ENCODE results near the gene CMIP.
"Not testable (repeated sequence)": the region's sequence is repeated elsewhere in the genome, so short reads cannot be mapped to it uniquely, and the experiment has no call there.

CMIP gene

DNA sequence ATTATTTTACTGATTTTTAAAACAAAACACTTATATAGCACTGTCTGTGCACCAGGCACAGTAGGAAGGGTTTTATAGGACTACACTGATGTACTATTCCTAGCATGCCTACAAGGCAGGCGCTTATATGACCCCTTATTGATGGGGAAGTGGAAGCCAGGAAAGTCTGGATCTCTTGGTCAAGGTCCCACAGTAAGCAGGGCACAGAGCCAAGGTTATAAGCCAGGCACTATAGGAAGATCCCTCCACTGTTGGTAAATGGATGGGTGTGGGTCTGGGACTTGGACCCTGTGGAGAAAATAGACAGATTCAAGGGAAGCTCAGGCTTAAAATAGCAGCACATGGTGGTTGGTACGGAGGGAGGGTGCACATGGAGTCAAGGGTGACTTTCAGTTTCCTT lies 275.4 kb downstream of the CMIP start:
- DNase-seq (ENCODE audit: low read depth in 2 of 2) = no peak

DNA sequence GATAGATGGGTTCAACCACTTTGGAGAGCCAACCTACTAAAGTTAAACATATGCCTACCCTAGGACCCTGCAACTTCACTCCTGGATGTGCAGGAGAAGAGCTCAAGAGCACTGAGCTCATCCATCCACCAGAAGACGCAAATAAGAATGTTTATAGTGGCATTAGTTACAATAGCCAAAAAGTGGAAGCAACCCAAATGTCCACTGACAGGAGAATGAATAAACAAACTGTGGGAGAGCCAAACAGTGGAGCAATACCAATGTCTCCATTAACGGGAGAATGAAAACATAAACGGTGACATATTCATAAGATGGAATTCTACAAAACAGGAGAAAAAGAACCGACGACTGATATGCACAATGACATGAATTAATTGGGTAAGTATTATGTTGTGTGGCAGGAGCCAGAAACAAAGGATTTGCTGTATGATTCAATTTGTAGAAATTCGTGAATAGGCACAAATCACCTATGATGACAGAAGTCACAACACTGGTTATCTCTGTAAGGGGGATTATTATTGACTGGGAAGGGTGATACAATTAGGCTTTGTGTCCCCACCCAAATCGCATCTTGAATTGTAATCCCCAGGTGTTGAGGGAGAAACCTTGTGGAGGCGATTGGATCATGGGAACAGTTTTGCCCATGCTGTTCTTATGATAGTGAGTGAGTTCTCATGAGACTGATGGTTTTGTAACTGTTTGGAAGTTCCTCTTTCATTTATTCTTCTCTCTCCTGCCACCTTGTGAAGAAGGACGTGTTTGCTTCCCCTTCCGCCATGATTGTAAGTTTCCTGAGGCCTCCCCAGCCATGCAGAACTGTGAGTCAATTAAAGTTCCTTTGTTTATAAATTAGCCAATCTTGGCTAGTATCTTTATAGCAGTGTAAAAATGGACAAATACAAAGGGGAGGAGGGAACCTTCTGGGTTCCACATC lies 276.6 kb downstream of the CMIP start:
- DNase-seq (ENCODE audit: low read depth in 2 of 2) = no peak

DNA sequence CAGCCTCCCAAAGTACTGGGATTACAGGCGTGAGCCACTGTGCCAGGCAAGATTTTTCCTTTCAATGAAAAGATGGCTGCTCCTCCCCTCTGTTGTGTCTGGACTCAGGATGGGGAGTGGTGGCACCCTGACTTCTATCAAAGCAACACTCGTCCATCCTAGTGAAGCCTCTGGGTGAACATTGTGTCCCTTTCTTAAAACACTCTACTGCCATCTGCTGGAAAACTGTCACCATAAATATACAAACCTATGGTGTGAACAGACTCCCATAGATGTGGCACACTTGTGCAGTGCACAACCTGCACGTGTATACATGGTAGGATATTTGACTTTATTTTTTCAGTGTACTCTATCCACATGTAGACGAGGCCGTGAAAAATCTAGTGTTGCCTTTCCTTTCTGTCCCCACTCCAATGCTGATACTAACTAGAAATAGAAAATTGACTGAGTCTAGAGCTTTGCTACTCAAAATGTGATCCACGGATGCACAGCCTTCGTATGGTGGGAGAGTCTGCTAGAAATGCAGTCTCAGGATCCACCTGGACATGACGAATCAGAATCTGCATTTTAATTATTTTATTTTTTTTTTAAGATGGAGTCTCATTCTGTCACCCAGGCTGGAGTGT lies 278.6 kb downstream of the CMIP start:
- no peak for DNase-seq (ENCODE audit: low read depth in 2 of 2)

DNA sequence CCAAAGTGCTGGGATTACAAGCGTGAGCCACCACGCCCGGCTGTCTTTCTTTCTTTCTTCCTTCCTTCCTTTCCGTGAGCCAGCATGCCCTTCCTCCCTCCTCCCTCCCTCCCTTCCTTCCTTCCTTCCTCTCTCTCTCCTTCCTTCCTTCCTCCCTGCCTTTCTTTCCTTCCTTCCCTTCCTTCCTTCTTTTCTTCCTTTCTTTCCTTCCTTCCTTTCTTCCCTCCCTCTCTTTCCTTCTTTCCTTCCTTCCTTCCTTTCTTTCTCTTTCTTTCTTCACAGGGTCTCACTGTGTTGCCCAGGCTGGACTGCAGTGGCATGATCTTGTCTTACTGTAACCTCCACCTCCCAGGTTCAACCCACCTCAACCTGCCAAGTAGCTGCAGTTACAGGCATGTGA lies 283.8 kb downstream of the CMIP start:
- DNase-seq (ENCODE audit: low read depth in 2 of 2) = no peak

DNA sequence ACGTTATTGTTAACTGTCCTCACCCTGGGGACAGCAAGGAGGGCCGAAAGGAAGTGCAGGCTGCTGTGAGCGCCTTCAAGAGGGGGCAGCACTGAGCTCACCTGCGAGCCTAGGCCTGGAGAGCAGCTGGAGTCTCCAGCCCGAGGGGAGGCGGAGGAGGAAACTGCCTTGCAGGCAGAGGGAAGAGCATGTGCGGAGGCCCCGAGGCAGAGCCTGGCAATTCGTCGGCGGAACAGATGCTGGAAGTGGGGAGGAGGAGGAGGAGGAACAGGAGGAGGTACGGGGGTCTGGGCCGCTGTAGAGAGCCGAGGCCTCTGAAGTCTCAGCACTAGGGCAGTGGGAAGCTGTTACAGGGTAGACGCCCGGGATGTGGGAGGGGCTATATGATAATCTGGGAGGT lies 284.8 kb downstream of the CMIP start:
- DNase-seq (ENCODE audit: low read depth in 2 of 2) = no peak

GRCh38 chr16:81730090-81731051 lies 285.8 kb downstream of the CMIP start:
- DNase-seq (ENCODE audit: low read depth in 2 of 2) = peak; percentile 40 to 56

DNA sequence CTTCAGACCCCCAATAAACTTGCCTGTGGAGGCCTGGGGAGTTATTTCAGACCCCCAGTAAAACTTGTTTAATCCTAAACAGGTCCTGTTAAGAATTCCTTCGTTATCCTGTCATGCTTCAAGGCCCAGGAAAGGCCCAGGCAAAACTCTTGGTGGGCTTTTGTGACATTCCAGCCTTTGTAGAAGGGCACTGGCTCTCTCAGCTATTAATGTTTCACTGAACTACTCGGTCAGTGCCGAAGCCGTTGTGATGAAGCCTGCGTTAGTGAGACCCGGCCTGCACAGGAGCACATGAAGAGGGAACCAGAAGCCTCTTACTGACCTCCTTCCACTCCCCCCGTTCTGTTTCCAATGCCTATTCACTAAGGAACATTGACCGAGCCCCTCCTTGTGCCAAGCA lies 287.0 kb downstream of the CMIP start:
- no peak for DNase-seq (ENCODE audit: low read depth in 2 of 2)

- no peak for DNase-seq (ENCODE audit: low read depth in 2 of 2)
Measured at GRCh38 chr16:81732699-81733098, 288.1 kb downstream of the CMIP start.

- DNase-seq (ENCODE audit: low read depth in 2 of 2) = no peak
Measured at GRCh38 chr16:81733295-81733694, 288.7 kb downstream of the CMIP start.

- no peak for DNase-seq (ENCODE audit: low read depth in 2 of 2)
Measured at GRCh38 chr16:81734632-81735434, 290.2 kb downstream of the CMIP start.

DNA sequence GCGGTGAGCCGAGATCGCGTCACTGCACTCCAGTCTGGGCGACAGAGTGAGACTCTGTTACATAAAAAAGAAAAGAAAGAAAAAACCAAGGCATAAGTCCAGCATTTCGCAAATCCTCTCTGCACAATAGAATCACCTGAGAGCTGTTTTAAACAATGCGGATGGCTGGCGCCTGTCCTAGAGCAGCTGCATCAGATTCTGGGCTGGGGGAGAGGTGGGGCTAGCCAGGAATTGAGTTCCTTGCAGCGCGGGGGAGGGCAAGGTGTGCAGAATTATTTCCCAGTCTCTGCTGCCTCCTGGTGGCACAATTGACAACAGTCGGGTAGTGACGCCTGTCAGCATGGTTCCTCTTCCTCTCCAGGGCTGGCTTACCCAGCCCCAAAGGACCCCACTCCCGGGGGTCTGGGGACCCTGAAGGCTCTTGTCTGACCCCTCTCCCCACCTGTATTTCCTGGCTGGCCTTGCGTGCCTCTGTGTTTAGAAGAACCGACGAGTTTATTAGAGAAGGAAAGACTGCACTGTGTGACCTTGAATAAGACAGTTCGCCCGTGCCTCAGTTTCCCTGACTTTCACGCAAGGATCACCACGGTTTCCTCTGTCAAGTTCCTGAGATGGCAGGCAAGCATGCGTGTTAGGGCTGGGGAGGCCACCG lies 293.4 kb downstream of the CMIP start:
- peak; percentile 62 to 74 for DNase-seq (ENCODE audit: low read depth in 2 of 2)

DNA sequence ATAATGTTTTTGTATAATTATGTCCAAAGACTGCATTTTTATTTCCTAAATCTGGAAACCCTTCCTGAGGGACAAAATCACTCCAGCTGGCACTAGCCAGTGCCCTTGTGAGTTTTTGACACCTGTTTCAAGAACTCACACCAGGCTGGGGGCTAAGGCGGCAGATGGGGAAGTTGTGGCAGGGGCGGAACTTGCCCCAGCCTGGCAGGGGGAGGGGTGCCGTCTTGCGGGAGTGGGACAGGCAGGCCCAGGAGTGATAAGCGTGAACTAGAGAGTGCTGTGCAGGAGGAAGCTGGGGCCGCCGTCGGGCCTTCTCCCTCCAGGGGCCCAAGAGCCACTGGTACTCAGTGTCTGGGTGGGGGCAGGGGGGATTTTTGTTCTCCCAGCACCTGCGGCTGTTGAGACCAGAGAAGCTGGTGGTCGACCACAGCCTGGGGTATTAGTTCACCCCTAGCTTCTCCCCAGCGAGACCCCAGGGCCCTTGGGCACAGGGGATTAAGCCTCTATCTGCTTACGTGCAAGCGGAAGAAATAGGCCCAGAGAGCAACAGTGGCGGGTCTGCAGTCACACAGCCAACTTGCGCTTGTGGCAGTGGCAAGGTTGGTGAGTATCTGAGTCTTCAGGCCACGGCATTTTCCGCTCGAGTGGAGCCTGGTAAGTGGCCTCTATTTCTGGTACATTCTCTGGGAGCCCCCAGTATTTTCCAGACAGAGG lies 294.3 kb downstream of the CMIP start:
- no peak for DNase-seq (ENCODE audit: low read depth in 2 of 2)

DNA sequence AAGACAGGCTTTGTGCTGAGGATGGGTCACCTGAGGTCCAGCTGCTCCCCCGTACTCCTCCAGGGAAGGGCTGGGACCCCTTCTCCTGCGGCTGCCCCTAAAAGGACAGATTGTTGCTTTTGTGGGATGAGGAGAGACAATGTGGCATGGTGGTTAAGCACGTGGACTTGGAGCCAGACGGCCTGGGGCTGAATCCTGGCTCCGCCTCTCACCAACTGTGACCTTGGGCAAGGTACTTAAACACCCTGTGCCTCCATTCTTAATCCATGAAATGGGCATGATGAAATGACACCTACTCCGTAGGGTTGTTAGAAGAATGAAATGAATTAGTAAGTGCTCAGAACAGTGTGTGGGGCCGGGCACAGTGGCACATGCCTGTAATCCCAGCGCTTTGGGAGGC lies 294.9 kb downstream of the CMIP start:
- DNase-seq (ENCODE audit: low read depth in 2 of 2) = no peak

DNA sequence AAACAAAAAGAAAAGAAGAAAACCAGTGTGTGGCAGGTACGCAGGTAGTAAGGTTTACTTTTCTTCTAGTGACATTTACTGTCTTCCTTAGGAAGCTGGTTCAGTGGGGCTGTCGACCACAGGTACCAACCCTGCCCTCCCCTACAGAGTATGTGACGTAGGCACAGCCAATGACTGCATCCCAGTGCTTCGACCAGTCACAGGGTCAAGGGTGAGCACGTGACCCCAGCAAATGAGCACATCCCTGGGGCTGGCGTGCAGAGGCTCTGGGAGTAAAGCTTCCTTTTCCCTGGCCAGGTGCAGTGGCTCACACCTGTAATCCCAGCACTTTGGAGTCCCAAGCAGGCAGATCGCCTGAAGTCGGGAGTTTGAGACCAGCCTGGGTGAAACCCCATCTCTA lies 295.6 kb downstream of the CMIP start:
- no peak for DNase-seq (ENCODE audit: low read depth in 2 of 2)

- DNase-seq (ENCODE audit: low read depth in 2 of 2) = not testable (repeated sequence)
Measured at GRCh38 chr16:81741430-81741770, 296.8 kb downstream of the CMIP start.

DNA sequence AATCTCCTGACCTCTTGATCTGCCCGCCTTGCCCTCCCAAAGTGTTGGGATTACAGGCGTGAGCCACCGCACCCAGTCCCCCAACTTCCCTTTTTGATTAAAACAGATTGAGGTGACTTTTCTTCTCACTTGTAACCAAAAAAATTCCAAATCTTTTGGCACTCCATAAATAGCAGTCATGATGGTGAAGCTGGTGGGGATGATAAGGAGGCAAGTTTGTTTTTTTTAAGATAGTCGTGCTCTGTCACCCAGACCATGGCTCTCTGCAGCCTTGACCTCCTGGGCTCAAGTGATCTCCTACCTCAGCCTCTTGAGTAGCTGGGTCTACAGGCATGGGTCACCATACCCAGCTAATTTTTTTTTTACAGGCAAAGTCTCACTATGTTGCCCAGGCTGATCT lies 299.8 kb downstream of the CMIP start:
- DNase-seq (ENCODE audit: low read depth in 2 of 2) = no peak

DNA sequence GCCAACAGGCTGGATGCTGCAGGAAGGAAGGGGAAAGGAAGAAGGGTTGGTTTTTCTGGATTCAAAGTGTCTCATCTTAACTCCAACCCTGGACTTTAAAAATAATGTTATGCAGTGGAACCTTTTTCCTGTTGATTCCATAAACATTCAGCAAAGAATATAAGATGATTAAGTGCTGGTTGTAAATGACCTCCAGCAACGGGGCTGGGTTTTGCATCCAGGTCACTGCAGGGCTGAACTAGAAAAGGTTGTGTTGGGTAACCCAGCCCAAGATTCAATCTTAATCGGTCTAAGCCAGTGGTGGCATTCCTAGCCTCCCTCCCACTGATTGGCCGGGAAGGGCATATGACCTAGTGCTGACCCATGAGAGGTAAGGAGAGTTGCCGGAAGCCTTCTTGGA lies 300.3 kb downstream of the CMIP start:
- DNase-seq (ENCODE audit: low read depth in 2 of 2) = no peak

GRCh38 chr16:81745704-81746558 lies 301.3 kb downstream of the CMIP start:
- DNase-seq (ENCODE audit: low read depth in 2 of 2) = peak; percentile 58 to 64

DNA sequence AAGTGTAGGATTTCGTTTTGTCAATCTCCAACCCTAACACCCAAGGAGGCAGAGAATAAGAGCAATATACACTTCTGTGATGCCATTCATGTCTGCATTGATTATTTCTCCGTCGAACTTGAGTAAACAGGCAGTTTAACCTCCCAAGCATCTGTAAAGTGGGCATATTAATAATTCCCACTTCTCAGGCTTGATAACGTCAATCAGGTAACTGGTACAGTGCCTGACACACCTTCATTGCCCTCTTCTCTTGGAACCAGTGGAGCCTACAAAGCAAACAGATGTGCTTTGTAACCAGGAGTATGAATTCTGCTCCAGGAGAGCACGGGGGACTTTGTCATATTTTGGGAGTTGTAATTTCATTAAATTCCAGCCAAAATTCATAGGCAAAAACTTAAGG lies 302.0 kb downstream of the CMIP start:
- DNase-seq (ENCODE audit: low read depth in 2 of 2) = no peak

All from stimulated activated CD8-positive, alpha-beta memory T cell treated with anti-CD3 and anti-CD28 coated beads, Interleukin-2, amount 100 ng/mL, for 48 hours (primary cell).